Loucy (cell line): Measurements from ENCODE around the gene SIDT2.

Experiments
- CTCF ChIP-seq: fragments of 200-600 bp; sonication (generic); conservative IDR thresholded peaks from 2 replicates; pipeline ENCODE4 v1.5.1; 2014; ENCODE audit warnings: mild to moderate bottlenecking, antibody characterized with exemption, low read length
- EZH2phosphoT487 ChIP-seq: fragments of 200-600 bp; IDR thresholded peaks from 2 replicates; pipeline ENCODE4 v1.6.1; 2018; ENCODE audit warnings: antibody characterized with exemption, mild to moderate bottlenecking, moderate library complexity, borderline replicate concordance

- TF ChIP-seq CTCF: no peak
- no peak for TF ChIP-seq EZH2phosphoT487
These were observed 8.8 kb upstream of the SIDT2 start for GRCh38 chr11:117169736-117170135.
